Left lobe of liver (tissue), 2 donors: ENCODE results near the gene FRZB. TPM values are rescaled to one million over a fixed set of nuclear protein-coding genes. Genes with fewer than 3 reads are reported as not detected.
"Not testable (repeated sequence)": the region's sequence is repeated elsewhere in the genome, so short reads cannot be mapped to it uniquely, and the experiment has no call there.

Source experiments
- ATAC-seq: fragments of 200-7000 bp; cut with Tn5 transposase; one replicate; pipeline ENCODE4 v1.9.1; 2020; ENCODE audit warnings: mild to moderate bottlenecking, moderate library complexity
- DNase-seq: peaks from one replicate; pipeline ENCODE4 v3.0.0-alpha.2; 2020; ENCODE audit warnings: low spot score
- total RNA-seq: library from RNA; stranded (reverse); gene quantifications from one replicate; pipeline ENCODE4 v1.2.1, GENCODE V29; 2021
- donor health status: DM: no; HTN: no; CAD: no; lungs with moderate emphysema.
- donor health status: DM: no; HTN: yes; CAD: no.

The FRZB gene, protein sequence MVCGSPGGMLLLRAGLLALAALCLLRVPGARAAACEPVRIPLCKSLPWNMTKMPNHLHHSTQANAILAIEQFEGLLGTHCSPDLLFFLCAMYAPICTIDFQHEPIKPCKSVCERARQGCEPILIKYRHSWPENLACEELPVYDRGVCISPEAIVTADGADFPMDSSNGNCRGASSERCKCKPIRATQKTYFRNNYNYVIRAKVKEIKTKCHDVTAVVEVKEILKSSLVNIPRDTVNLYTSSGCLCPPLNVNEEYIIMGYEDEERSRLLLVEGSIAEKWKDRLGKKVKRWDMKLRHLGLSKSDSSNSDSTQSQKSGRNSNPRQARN
- 0.28 TPM for total RNA-seq

DNA sequence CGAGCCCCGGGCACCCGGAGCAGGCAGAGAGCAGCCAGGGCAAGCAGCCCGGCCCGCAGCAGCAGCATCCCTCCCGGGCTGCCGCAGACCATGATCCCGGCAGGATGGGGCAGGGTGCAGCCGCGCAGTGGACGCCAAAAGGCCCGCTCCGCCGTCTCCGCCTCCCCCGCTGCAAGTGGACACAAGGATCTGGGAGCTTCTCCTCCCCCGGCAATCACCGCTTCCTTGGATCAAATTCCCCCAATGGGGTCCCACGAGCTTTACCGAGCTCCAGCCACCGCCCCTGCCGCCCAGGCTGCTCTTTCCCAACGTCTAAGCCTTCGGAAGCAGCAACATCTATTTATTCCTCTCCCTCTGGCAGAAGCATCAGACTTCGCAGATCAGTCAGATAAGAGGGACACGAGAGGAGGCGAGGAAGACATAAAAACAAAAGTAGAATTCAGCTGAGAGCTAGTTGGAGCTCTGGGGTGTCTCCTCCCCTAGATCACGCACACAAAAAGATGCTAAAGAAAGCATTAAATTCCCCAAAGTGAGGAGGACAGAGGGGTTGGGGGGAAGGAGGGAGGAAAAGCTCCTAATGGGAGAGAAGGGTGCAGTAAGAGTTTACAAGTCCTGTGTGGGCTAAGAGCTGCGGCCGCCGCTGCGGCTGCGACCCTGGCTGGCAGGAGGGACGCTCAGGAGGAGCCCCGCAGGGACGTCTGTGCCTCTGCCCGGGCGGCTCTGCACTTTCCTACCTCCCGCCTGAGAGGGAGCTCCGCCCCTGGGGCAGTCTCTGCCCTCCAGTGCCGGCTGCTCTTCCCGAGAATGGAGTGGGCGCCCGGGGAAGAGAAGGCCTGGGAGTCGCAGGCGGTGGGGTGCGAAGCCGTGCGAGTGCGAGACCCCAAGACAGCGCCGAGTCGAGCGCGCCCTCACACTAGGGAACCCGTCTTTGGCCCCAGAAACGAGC lies at the start of gene FRZB:
TSS of gene FRZB (minus strand) at position 177 of the 946 bp plus-strand sequence. CDS start at position 92, 85 bp downstream.
- DNase-seq: peak; percentile 51

DNA sequence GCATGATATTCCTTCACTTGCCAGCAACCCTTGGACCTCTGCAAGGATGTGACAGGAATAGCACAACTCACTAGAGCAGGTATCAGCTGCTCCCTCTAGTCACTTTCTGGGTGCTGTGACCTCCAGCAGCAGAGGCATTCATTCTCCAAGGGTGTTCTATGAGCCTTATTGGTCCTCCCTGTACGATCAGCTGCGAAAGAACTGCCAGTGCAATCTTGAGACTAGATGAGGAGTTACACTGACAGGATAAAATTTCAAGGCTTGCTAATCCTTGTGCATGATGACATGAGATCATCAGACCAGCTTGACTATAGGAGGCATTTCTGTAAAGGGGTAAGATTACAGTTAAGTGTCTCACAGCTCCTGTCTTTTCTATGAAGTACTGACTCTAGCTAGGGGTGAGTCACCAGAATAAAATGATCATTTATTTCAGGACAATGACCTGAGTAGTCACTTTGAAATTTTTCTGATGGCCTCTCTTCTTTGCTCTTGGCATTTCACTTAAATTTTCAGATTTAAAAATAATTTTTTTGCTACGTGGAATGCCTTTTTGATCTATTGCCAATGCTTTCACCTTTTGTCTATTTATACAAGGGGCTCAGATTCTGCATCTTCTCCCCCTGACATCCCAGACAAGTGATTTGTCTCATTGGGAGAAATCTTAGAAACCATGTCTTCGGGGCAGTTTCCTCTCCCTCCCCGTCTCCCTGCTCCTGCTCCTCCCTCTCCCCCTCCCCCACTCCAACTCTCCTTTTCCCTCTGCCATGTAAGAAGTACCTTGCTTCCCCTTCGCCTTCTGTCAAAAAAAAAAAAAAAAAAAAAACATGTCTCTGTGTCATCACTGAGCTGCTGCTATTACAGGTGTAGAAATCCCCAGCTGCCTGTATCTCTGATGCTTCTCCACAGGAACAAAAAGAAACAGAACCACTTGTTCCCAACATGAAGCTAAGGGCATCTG lies 49.2 kb upstream of the FRZB start:
- ATAC-seq: peak; percentile 66
- DNase-seq: no peak

More for the DNA sequence above, at the start of gene FRZB:
- peak; percentile 92 for ATAC-seq

DNA sequence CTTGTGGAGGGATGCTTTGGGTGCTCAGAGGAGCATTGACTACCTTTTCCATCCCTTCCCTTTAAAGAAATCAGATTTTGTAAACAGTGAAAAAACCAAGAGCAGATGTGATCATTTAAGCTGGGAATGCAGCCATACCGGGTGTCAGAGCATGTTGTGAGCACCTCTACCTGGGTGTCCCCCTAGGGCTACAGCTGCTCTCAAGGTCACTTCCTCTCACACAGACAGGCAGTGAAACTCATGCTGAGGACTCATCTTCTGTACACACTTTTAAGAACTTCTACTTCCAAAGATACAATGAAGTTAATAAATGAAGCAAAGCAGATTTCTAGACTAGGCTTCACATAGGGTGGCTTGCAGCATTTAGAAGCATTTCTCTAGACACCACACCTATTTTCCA lies 48.4 kb upstream of the FRZB start:
- no peak for DNase-seq
- ATAC-seq: peak; percentile 11

DNA sequence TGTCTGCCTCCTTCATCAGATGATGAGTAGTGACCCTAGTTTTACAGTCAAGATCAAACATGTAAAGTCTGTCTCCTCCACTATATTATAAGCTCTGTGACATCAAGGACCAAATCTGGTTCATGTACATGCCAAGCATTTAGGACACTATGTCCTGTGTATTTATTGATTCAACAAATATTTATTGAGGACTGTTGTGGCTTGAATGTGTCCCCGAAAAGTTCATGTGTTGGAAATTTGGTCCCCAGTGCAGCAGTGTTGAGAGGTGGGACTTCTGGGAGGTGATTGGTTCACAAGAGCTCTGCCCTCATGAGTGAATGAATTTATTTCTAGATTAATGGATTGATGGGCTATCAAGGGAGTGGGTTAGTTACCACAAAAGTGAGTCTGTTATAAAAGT lies 46.6 kb upstream of the FRZB start:
- ATAC-seq: peak; percentile 66
- DNase-seq: no peak

DNA sequence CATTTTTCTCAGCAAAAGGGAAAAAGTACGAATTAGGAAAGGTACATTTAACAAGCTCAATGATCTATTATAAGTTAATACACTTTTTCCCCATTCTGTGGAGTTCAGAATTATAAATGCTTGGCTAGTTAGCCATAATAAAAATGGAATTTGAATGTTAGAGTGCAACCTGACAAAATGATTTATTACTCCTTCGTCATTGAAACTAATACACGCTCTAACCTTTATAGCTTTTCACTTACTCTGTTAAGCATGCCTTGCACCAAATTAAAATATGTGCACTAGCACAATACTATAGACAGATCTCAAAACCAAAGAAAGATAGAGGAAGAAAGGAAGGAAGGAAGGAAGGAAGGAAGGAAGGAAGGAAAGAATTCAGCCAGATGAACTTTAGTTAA lies 46.1 kb upstream of the FRZB start:
- no peak for DNase-seq
- no peak for ATAC-seq

DNA sequence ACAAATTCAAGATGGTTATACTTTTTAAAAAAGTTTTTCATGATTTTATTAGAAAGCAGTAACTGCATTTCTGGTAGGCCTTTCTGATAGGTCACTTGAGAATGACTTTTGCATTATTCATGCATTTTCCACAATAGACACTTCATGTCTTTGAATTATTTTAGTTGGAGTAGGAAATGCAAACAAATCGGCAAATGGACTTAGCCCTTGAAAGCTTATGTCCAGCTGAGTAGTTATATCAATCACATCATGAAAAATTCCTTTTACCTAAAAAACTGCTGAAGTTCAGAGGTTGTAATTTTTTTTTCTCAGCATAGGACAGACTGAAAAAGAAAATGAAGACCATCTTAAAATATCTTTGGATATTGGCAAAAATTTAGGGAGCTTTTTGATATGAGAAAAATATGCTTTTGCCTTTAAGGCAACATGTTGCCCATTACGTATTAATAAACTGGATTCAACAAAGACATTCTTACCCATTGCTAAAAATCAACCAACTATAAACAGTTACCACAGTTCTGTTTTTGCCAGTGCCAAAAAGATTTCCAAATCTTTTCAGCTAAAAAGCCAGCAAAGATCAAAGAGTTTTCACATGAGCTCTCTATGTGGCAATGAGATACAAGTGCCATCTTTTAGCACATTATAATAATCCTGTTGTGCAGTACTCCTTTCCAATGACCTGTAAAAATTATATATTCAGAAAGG lies 45.5 kb upstream of the FRZB start:
- DNase-seq (no peak), ATAC-seq (peak; percentile 42)

DNA sequence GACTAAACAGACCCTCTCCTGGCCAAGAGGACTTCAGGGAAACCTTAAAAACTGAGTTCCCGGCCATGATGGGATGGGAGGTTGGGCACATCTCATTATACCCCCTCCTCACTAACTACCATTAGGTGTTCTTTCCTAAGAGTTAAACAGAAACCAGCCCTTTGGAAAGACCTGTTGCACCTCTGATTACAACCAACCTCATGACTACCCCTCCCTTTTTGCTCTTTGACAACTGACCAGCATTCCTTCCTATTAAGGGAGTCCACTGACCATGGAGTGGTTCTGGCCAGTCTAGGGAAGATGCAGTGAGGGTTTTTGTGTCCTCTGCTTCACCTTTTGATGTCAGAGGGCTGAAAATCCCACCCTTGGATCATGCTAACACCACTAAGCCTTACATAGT lies 44.5 kb upstream of the FRZB start:
- ATAC-seq (peak; percentile 4), DNase-seq (no peak)

DNA sequence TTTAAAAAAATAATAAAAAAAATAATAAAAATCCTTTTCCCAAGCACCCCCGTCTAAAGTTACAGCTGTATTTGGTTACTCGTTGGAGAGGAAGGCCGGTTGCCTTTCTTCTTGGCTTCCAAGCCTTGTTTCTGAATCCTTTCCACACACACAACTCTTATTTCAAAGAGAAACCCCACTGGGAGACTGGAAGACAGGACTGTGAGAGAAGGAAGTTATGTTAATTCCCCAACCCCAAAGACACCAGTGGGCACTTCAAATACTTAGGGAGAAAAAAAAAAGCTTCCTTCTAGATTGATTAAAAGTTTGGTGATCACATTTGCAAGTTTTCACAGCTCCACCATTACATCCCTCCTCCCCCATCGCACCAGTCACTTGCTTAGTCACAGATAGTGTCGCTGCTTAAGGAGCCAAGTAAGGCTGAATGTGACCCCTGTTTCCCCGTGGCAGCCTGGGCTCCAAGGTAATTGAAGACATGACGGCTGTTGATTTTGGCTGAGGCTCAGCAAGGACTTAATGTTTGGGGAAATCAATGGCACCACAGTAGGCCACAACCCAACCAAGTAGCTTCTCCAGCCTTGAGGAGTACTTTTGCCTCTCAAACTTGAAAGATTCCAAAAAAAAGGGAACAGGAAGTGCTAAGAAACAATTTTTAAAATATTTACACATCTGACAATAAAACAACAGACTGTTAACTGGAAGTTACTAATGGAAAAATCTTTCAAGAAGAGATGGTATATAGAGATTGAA lies 40.8 kb upstream of the FRZB start:
- ATAC-seq (no peak), DNase-seq (no peak)

DNA sequence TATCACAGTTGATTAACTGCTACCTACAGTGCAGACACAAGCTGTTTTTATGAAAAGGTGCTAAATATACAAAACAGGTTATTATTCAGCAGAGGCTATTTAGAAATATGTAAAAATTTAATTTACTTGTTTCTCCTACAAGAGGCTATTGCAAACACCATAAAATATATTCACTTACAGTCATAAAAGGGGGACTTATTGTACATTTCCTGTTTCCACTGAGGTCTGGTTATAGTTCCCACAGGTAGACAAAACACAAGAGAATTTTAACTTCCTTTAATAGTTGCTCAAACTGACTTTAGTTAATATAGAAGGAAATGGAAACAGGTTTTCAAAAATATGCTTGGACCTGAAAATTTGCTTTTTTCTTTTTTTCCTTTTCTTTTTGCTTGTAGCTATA lies 40.0 kb upstream of the FRZB start:
- DNase-seq (no peak), ATAC-seq (no peak)

DNA sequence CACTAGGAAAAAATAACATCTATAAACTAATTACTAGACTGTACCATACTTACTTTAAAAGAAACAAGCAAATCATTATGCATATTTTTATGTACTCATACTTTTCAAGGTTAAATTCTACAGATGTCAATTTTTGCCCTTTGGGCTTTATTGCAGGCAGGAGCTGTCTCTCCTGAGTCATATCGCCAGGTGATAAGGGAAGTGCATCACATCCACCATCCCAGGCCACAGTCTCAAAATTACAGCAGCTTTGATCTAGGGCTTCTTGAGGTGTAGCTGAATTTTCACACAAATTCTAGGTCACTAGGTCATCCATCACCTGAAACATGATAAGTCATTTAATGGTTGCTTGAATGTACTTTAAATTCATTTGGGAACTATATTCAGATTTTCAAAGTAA lies 38.4 kb upstream of the FRZB start:
- DNase-seq (no peak), ATAC-seq (no peak)

DNA sequence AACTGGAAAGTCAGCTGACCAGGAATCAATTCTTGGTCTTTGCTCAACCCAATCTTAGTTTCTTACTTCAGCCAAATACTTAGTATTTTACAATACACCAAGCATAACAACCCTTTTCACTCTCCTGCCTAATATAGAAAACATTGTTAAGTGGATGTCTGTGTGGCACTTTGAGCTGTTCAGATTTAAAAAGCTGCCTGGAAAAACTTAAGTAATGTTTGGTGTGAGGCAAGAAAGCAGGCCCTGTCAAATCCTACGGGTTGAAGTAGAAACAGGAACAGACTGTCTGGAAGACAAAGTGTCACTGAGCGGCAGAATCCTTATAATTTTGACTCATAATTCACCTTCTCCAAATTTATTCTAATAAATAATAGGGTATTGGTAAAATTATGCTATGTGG lies 37.1 kb upstream of the FRZB start:
- DNase-seq (no peak), ATAC-seq (no peak)

DNA sequence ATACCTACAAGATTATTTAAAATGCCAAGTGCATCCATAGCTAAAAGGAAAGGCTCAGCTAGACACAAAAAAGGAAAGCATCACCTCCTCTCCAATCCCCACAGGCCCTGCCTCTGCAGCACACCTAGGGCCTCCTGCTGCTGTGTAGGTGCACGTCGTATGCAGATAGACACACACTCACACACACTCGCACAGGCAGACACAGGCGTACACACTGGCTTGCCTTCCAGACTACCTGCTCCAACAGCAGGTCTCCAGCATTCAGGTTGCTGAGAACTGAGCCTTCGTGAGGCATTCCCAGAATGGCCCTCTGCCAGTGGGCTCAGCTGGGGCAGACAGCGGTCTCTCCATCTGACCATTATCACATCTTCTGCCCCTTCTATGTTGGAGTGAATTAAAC lies 35.3 kb upstream of the FRZB start:
- DNase-seq (no peak), ATAC-seq (no peak)

DNA sequence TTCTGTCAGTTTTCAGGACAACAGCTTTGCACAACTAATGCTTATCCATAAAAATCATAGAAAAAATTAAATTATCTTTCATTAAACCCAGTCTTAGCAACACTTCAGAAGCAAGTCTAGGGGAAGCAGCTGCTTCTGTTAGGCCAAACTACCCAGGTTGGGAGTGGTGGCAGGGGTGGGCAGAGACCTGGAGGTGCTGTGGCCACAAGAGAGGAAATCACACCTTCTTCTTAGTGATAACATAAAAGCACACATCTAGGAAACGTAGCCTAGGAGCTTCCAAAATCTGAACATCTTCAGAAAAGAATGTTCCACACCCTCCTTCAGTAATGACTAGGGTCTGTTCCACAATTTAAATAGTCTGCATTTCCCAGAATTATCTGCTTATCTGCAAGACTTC lies 32.3 kb upstream of the FRZB start:
- no peak for DNase-seq

DNA sequence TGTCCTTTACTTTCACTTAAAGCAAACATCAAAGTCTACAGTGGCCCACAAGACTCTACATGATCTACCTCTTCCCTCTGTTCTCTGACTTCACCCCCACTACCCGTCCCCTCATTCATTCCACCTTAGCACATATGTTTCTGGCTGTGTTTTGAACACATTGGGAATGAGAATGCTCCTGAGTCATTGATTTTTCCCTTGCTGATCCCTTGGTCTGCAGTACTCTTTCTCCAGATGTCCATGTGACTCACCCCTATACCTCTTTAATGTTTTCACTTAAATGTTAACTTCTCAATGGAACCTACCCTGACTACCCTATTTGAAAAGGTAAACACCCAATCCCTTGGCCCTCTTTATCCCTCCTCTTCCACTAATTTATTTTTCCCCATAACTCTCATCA lies 30.7 kb upstream of the FRZB start:
- no peak for DNase-seq
- ATAC-seq: no peak

More for the DNA sequence above, 32.3 kb upstream of the FRZB start:
- ATAC-seq: no peak

DNA sequence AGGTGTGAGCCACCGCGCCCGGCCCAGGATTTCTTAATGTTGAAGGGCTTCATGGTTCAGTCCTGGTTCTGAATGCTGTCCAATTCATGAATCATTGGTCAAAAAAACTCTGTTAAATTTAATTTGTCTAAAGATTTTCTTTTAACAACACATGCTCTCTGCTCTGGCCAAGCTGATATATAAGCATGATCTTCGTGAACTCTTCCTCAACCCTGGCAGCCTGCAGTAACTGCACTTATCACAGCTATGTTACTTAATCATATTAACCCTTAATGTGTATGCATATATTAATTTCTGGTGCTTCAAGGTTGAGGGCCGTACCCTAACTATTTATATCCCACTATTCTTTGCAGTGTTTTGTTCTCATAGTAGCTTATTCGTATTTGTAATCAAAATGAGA lies 29.4 kb upstream of the FRZB start:
- DNase-seq (no peak), ATAC-seq (peak; percentile 52)

DNA sequence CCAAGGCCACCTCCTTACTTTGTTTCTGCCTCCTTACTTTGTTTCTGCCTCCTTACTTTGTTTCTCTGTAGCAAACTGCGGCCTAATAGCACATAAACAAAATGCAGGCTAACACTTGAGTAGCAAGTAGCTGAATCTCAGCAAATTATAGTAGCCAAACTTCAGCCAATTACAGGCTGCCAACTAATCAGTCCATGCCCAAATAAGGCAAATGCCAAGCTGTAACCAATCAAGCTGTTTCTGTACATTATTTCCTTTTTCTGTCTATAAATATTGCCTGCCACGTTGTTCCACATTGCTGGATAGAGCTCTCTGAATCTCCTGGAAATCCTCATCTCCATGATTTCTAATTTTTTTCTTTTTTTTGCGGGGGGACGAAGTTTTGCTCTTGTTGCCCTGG lies 28.7 kb upstream of the FRZB start:
- ATAC-seq (no peak), DNase-seq (no peak)

DNA sequence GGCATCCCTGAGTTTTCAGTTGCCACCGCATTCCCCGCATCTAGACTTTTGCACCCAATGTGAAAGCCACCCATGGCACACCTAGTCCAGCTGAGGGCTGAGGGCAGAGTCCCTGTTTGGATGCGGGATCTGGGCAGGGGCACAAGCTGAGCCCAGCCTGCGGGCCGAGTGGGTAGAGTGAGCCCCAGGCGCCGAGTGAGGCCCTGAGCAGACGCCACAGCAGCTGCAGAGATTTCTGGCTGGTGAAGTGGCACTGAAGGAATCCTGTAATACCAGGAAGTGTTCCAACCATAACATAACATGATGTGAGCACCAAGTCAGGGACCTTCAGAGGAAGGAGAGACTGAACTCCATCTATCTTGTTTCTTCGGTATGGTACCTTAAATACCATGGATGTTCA lies 27.7 kb upstream of the FRZB start:
- ATAC-seq: no peak
- no peak for DNase-seq

DNA sequence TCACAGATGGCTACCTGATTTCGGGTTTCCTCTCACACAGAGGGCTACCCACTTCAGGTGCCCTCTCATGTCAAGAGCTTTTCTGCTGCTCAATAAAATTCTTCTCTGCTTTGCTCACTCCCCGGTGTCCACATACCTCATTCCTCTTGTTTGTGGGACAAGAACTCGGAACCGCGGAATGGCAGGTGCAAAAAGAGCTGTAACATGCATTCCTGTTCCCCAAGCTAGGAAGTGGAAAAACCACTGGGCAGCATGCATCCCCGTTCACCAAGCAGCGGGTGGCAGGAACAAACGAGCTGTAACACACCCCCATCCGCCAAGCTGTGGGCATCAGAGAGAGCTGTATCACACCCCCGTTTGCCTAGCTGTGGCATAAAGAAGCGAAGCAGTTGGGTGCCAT lies 27.2 kb upstream of the FRZB start:
- ATAC-seq (no peak), DNase-seq (no peak)

DNA sequence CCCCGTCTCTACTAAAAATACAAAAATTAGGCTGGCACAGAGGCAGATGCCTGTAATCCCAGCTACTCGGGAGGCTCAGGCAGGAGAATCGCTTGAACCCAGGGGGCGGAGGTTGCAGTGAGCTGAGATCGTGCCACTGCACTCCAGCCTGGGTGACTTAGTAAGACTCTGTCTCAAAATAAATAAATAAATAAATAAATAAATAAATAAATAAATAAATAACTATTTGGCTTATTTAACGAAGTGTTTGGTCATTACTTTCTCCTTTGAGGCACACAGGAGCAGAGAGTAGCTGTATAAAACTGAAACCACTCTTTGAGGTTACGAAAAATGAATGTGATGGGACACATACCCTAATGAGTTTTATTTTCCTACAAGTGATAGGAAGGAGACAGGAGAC lies 26.6 kb upstream of the FRZB start:
- DNase-seq, ATAC-seq: not testable (repeated sequence)

DNA sequence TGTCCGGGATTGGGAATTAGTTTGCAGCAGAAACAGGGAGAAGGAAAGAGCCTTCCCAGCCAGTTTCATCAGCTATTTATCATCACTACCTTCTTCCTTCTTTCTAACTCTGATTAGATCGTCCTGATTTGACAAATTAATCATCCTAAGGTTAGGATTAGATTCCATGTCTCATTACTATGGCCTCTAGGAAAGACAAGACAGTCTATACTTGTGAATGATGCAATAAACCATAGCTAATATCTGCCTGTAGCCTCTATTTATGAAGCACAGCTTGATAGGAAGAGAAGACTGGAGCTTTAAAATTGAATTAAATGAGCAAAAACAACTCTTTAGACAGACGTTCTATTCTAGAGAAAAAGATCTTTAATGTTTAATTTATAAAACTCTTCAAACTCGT lies 25.2 kb upstream of the FRZB start:
- ATAC-seq (peak; percentile 22), DNase-seq (no peak)
